ENCODE data around the gene GASK1A. TPM values are rescaled to one million over a fixed set of nuclear protein-coding genes. Genes with fewer than 3 reads are reported as not detected.

The GASK1A gene
- total RNA-seq (2014; rRNA removed) (1.9 and 2.5 TPM in 2 replicates), Bru-seq, nascent RNA (percentile 20 among the genes with signal in this experiment), BruChase-seq, experiment 1, labeled RNA remaining after a 6-hour chase (percentile 11 among the genes with signal in this experiment), BruChase-seq, experiment 2, labeled RNA remaining after a 2-hour chase (percentile 19 among the genes with signal in this experiment)
- long read RNA-seq, result 0 reads

- H3K27me3 ChIP-seq (ENCODE audit: low read length), result peaks cover 20% of the 10 kb centered on the region; the same call in 1 of the 2 replicates
- no peaks in the 10 kb centered on the region for H3K79me2 ChIP-seq (ENCODE audit: low read length)
- TF ChIP-seq, protein P1, sequence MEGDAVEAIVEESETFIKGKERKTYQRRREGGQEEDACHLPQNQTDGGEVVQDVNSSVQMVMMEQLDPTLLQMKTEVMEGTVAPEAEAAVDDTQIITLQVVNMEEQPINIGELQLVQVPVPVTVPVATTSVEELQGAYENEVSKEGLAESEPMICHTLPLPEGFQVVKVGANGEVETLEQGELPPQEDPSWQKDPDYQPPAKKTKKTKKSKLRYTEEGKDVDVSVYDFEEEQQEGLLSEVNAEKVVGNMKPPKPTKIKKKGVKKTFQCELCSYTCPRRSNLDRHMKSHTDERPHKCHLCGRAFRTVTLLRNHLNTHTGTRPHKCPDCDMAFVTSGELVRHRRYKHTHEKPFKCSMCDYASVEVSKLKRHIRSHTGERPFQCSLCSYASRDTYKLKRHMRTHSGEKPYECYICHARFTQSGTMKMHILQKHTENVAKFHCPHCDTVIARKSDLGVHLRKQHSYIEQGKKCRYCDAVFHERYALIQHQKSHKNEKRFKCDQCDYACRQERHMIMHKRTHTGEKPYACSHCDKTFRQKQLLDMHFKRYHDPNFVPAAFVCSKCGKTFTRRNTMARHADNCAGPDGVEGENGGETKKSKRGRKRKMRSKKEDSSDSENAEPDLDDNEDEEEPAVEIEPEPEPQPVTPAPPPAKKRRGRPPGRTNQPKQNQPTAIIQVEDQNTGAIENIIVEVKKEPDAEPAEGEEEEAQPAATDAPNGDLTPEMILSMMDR (conservative IDR thresholded peaks at IDR 0.05; ENCODE audit: low read depth, low read length), result no peak
- no peak for TF ChIP-seq EZH2 (IDR thresholded peaks at IDR 0.05; ENCODE audit: low read length, unreplicated experiment)
- TF ChIP-seq EZH2phosphoT487 (IDR thresholded peaks at IDR 0.05; ENCODE audit: borderline replicate concordance, low read length), result peak; percentile 49; the same call in 1 of the 2 replicates
- H3F3A ChIP-seq (ENCODE audit: low read length, unreplicated experiment), result no peaks in the 10 kb centered on the region
- H2AFZ ChIP-seq (ENCODE audit: low read length), result peak within 1 kb of the TSS; percentile 80
- peak within 1 kb of the TSS; percentile 15 for H3K9ac ChIP-seq (ENCODE audit: low read length)
- no peaks in the 10 kb centered on the region for H3K36me3 ChIP-seq (ENCODE audit: low read depth, low read length)
- H3K27ac ChIP-seq (ENCODE audit: low read length), result no peak within 1 kb of the TSS
- ChIA-PET CTCF (no interaction called here), POLR2A (ENCODE audit: unreplicated experiment) (no interaction called here)
- DNase-seq, result peak; percentile 53
- intact Hi-C loops (cut with micrococcal nuclease), result no loop called here
- H3K4me3 ChIP-seq (ENCODE audit: low read length), result peak within 1 kb of the TSS; percentile 66
- H3K4me1 ChIP-seq (ENCODE audit: insufficient read depth, low read length), result peaks cover 19% of the 10 kb centered on the region
- ATAC-seq, result peak; percentile 60
- H4K20me1 ChIP-seq (ENCODE audit: low read length), result no peaks in the 10 kb centered on the region
- peaks cover 8% of the 10 kb centered on the region; the same call in 1 of the 2 replicates for H3K9me3 ChIP-seq (ENCODE audit: low read length)
- BruUV-seq (replicated peaks), result no TSS peak
- H3K9me2 ChIP-seq (replicated peaks; ENCODE audit: low read length), result no peaks in the 10 kb centered on the region
- peak within 1 kb of the TSS; percentile 79 for H3K4me2 ChIP-seq (ENCODE audit: low read length)
Measured at GRCh38 chr3:42979044-42979972, at the start of gene GASK1A. Gene GASK1A (plus strand): TSS chr3:42979311. CDS start chr3:42979643, 332 bp downstream.

GRCh38 chr3:42934111-42934510, 45.0 kb upstream of the GASK1A start:
- TF ChIP-seq, protein P1 (conservative IDR thresholded peaks at IDR 0.05; ENCODE audit: low read depth, low read length), result no peak
- TF ChIP-seq EZH2 (IDR thresholded peaks at IDR 0.05; ENCODE audit: low read length, unreplicated experiment) (no peak), EZH2phosphoT487 (IDR thresholded peaks at IDR 0.05; ENCODE audit: borderline replicate concordance, low read length) (no peak)
- no peaks in the 10 kb centered on the region for H3K79me2 ChIP-seq (ENCODE audit: low read length)
- BruUV-seq (replicated peaks), result no TSS peak
- no peaks in the 10 kb centered on the region for H3K27me3 ChIP-seq (ENCODE audit: low read length)
- ChIA-PET CTCF (no interaction called here), POLR2A (ENCODE audit: unreplicated experiment) (no interaction called here)
- intact Hi-C loops (cut with micrococcal nuclease), result no loop called here
- no peaks in the 10 kb centered on the region for H4K20me1 ChIP-seq (ENCODE audit: low read length)
- no peaks in the 10 kb centered on the region for H3F3A ChIP-seq (ENCODE audit: low read length, unreplicated experiment)
- DNase-seq, result no peak
- ATAC-seq, result no peak
- no peaks in the 10 kb centered on the region for H3K9me2 ChIP-seq (replicated peaks; ENCODE audit: low read length)
- no peak overlapping the region for H2AFZ ChIP-seq (ENCODE audit: low read length)
- H3K9me3 ChIP-seq (ENCODE audit: low read length), result no peaks in the 10 kb centered on the region
- H3K36me3 ChIP-seq (ENCODE audit: low read depth, low read length), result no peaks in the 10 kb centered on the region
- H3K4me2 ChIP-seq (ENCODE audit: low read length), result no peak overlapping the region
- H3K4me1 ChIP-seq (ENCODE audit: insufficient read depth, low read length), result peaks cover 16% of the 10 kb centered on the region
- H3K9ac ChIP-seq (ENCODE audit: low read length), result no peak overlapping the region
- H3K27ac ChIP-seq (ENCODE audit: low read length), result no peak overlapping the region
- H3K4me3 ChIP-seq (ENCODE audit: low read length), result no peak overlapping the region
